Smooth muscle cell (in vitro differentiated cells): ENCODE results near the gene PXDC1. TPM values are rescaled to one million over a fixed set of nuclear protein-coding genes. Genes with fewer than 3 reads are reported as not detected.

Source experiments
- DNase-seq: peaks from one replicate; lab custom pipeline; 2025; ENCODE audit not compliant: unreplicated experiment; lab: John Stamatoyannopoulos, UW
- H2AFZ ChIP-seq: fragments of 200-600 bp; sonication (generic); 2 replicates; pipeline ENCODE4 v1.6.0; 2016; ENCODE audit warnings: antibody characterized with exemption, low read depth, mild to moderate bottlenecking
- H3F3A ChIP-seq: fragments of 200-600 bp; sonication (generic); 2 replicates; pipeline ENCODE4 v1.6.0; 2017; ENCODE audit warnings: antibody characterized with exemption, low read depth
- H3K27ac ChIP-seq: fragments of 200-600 bp; sonication (generic); 2 replicates; pipeline ENCODE4 v1.5.1; 2016; ENCODE audit warnings: low read depth, mild to moderate bottlenecking
- H3K27me3 ChIP-seq: fragments of 200-600 bp; sonication (generic); 2 replicates; pipeline ENCODE4 v1.6.1; 2016; ENCODE audit warnings: low read depth, mild to moderate bottlenecking
- H3K36me3 ChIP-seq: fragments of 200-600 bp; sonication (generic); 2 replicates; pipeline ENCODE4 v1.5.1; 2016; ENCODE audit warnings: low read depth
- H3K4me1 ChIP-seq: fragments of 200-600 bp; sonication (generic); 2 replicates; pipeline ENCODE4 v1.5.1; 2016; ENCODE audit warnings: low read depth
- H3K4me2 ChIP-seq: fragments of 200-600 bp; sonication (generic); 2 replicates; pipeline ENCODE4 v1.6.0; 2016; ENCODE audit warnings: mild to moderate bottlenecking
- H3K4me3 ChIP-seq: fragments of 200-600 bp; sonication (generic); 2 replicates; pipeline ENCODE4 v1.5.1; 2016; ENCODE audit warnings: mild to moderate bottlenecking
- H3K79me2 ChIP-seq: fragments of 200-600 bp; sonication (generic); 2 replicates; pipeline ENCODE4 v1.6.0; 2016; ENCODE audit warnings: low read depth, mild to moderate bottlenecking
- H3K9ac ChIP-seq: fragments of 200-600 bp; sonication (generic); 2 replicates; pipeline ENCODE4 v1.6.0; 2016; ENCODE audit warnings: low read depth
- H3K9me3 ChIP-seq: fragments of 200-600 bp; sonication (generic); replicated peaks from 2 replicates; pipeline ENCODE4 v1.5.1; 2016; ENCODE audit warnings: low read depth
- H4K20me1 ChIP-seq: fragments of 200-600 bp; sonication (generic); 2 replicates; pipeline ENCODE4 v1.6.0; 2016; ENCODE audit warnings: low read depth
- CTCF ChIP-seq: fragments of 200-600 bp; sonication (generic); IDR thresholded peaks from 2 replicates; pipeline ENCODE4 v1.5.1; 2017; ENCODE audit warnings: borderline replicate concordance, mild to moderate bottlenecking, antibody characterized with exemption; ENCODE audit not compliant: insufficient read depth, poor library complexity, severe bottlenecking
- WGBS: methylation state at CpG from one replicate; pipeline ENCODE4 v1.1.7; 2016; ENCODE audit warnings: low lambda C conversion rate; 5-methylcytosine and 5-hydroxymethylcytosine counted together
- polyA plus RNA-seq: library from polyadenylated mRNA; unstranded; fragments of >200 nt; fragmentation: Nextera tagmentation; extraction: Ambion mirVana; gene quantifications from 2 replicates; pipeline ENCODE4 v1.2.1, GENCODE V29; 2016
- total RNA-seq: library from RNA; depleted of rRNA; stranded (reverse); fragments of >200 nt; gene quantifications from 2 replicates; pipeline ENCODE4 v1.2.3, GENCODE V29; 2014

PXDC1 gene
- total and polyA plus RNA-seq, 2 experiments from 2014 or later: 49.1 to 78.6 TPM

GRCh38 chr6:3771407-3772011, 20.0 kb upstream of the PXDC1 start:
- Histone ChIP-seq H3K79me2 (no peaks in the 10 kb centered on the region), H3K36me3 (no peaks in the 10 kb centered on the region), H3F3A (peaks cover 3% of the 10 kb centered on the region), H4K20me1 (no peaks in the 10 kb centered on the region), H3K4me2 (no peak overlapping the region), H3K9ac (no peak overlapping the region), H2AFZ (no peak overlapping the region), H3K27ac (no peak overlapping the region), H3K27me3 (no peaks in the 10 kb centered on the region), H3K4me3 (no peak overlapping the region), H3K9me3 (no peaks in the 10 kb centered on the region), H3K4me1 (peaks cover 8% of the 10 kb centered on the region)
- TF ChIP-seq CTCF: no peak
- WGBS: 88% methylated on average over 54 of the region's 57 CpGs
- no peak for DNase-seq

- WGBS: 53% methylated on average over 10 of the region's 10 CpGs
- peaks cover 8% of the 10 kb centered on the region for H3F3A ChIP-seq
- H2AFZ ChIP-seq: no peak overlapping the region
- no peak overlapping the region for H3K4me2 ChIP-seq
- H3K9me3 ChIP-seq: no peaks in the 10 kb centered on the region
- DNase-seq: no peak
- H3K27ac ChIP-seq: no peak overlapping the region
- TF ChIP-seq CTCF: no peak
- H3K27me3 ChIP-seq: no peaks in the 10 kb centered on the region
- no peaks in the 10 kb centered on the region for H3K79me2 ChIP-seq
- H3K4me3 ChIP-seq: no peak overlapping the region
- no peak overlapping the region for H3K9ac ChIP-seq
- H4K20me1 ChIP-seq: no peaks in the 10 kb centered on the region
- peaks cover 10% of the 10 kb centered on the region for H3K4me1 ChIP-seq
- no peaks in the 10 kb centered on the region for H3K36me3 ChIP-seq
These were observed 18.7 kb upstream of the PXDC1 start for GRCh38 chr6:3770023-3770720.

GRCh38 chr6:3769610-3770009, 18.1 kb upstream of the PXDC1 start:
- H3K36me3 ChIP-seq: no peaks in the 10 kb centered on the region
- DNase-seq: no peak
- no peak for TF ChIP-seq CTCF
- no peak overlapping the region for H3K4me3 ChIP-seq
- no peaks in the 10 kb centered on the region for H3K9me3 ChIP-seq
- no peak overlapping the region for H2AFZ ChIP-seq
- no peak overlapping the region for H3K9ac ChIP-seq
- no peak overlapping the region for H3K4me2 ChIP-seq
- peaks cover 9% of the 10 kb centered on the region for H3F3A ChIP-seq
- WGBS: 80% methylated on average over 6 of the region's 6 CpGs
- H3K27ac ChIP-seq: no peak overlapping the region
- peaks cover 10% of the 10 kb centered on the region for H3K4me1 ChIP-seq
- H3K27me3 ChIP-seq: no peaks in the 10 kb centered on the region
- no peaks in the 10 kb centered on the region for H4K20me1 ChIP-seq
- no peaks in the 10 kb centered on the region for H3K79me2 ChIP-seq
